Endometrium (tissue), 2 donors: ENCODE measurements around the gene DDX39B.
A peak's percentile ranks its signal among the peaks of the same experiment; 100 is the strongest.

Experiments
- FAIRE-seq: peaks from 2 replicates; lab custom pipeline; 2012; peaks lifted over from hg19 to GRCh38; lab: Jason Lieb, UNC
- donor health status: control.
- donor health status: control.

DDX39B gene

DNA sequence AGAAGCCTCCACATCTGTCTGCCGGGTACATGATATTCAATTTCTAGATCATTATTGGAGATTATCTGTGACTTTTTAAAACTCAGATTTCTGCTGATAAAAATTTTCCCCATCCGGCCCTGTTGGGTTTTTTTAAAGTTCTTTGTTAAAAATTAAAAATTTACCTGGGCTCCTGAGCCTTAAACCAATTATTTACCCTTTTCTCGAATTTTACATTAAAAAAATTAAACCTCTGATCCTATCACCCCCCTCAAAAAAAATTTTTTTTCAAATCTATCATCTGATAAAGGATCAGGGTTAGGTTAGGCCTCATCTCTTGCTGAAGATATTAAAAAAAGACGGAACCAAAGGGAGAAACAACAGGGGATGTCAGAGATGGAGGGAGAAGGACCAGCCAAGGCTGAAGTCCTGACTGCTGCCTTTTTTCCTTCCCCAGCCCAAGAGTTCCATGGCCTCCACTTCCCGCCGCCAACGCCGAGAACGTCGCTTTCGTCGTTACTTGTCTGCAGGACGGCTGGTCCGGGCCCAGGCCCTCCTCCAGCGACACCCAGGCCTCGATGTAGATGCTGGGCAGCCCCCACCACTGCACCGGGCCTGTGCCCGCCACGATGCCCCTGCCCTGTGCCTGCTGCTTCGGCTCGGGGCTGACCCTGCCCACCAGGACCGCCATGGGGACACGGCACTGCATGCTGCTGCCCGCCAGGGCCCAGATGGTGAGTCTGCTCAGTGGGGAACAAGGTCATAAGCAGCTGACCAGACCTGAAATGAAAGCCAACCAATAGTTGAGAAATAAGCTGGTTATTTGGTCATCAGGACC lies 6.1 kb upstream of the DDX39B start:
- no peak for FAIRE-seq

DNA sequence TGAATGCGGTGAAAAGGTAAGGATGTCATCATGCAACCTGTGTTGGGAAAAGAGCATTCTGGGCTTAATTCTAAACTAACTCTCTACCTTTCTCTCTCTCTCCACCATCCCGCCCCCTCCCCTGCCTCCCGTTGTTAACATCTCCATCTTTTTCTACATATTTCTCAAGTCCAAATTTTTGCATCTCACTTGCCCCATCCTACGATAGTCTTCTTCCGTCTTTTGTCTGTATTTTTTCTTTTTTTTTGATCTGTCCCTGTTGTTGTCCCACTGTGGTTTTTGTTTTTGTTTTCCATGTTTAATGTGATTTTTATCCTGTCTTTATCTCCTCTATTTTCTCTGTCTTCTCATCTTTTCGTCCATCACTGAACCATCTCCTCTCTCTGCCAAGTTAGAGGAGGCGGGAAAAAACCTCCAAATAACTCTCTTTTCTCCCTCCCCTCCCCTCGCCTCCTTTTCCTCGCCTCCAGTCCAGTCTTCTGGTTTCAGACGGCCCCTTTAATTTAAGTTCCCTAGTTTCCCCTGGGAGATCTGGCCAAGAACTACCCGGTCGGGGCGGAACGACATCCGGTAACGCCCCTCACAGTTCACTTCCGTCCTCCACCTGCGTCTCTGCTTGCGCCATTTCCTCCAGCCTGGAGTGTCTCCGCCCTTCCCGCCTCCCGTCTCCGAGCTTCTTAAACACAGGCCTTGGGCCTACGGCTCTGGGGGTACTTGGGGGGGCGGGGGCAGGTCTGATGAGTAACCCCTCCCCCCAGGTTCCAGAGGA lies 5.3 kb upstream of the DDX39B start, which contains the start of gene NFKBIL1:
Gene NFKBIL1 (plus strand): TSS at position 651 of the 769 bp plus-strand sequence. CDS start 87 bp downstream, at position 738.
- FAIRE-seq, result peak; percentile 76

DNA sequence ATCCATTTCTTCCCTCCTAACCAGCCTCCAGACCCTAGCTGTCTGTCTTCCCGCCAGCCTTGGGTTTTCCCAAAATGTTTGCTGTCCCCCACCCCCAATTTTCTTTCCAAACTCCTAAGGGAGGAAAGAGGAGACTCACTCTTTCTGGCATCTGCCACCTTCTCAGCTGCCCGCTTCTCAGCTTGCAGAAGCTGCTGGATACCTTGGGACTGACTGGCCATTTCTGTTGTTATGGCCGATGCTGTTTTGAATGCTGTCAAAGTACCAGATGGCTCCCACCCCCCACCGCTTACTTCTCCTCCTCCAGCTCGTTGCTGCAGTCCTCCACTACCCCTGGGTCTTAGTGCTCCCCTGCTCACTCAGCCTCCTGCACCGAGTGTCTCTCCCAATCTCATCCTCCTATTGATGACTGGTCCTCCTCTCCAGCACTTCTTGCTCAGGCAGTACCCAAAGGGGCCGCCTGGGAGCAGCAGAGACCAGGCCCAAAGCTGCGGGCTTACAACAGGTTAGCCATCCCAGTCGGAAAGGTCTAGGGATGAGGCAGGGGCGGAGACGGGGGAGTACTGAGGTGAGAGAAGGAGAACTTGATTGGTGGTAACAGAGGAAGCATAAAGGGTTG lies 4.6 kb upstream of the DDX39B start, which contains the start of gene ATP6V1G2:
Gene ATP6V1G2 (minus strand): TSS at position 270 of the 619 bp plus-strand sequence. CDS start 49 bp downstream, at position 221.
- FAIRE-seq, result no peak

DNA sequence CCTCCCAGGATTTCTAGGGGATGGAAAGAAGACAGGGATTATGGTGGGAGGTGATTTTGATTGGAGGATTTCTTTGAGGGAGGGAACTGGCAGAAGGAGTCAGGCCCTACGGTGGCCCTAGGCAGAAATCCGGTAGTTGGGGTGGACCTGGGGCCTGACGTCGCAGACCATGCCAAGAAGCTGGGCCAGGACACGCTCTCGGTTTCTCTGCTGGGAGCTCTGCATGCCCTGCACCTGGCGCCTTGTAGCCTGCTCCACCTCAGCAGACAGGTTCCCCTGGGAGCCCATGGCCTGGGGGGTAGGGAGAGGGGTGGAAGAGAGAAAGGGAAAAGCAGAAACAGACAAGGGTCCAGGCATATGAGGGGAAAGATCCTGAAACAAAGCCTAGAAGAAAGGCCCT lies 3.5 kb upstream of the DDX39B start:
- no peak for FAIRE-seq

DNA sequence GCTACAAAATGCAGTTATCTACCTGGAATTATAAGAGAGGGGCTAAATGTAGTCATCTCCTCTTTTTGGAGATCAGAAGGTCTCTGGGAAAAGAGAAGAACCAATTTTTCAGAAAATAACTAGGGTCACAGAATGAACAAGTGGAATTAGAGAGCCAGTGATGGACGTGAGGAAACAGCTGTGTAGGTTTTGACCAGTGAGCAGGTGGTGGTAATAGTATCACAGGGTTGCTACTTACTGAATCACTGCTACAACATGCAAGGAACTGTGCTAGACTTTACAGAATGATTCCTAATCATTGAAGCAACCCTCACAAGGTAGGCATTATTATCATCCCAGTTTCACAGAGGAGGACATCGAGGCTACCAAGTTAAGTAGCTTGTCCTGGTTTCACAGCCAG lies 2.9 kb upstream of the DDX39B start:
- no peak for FAIRE-seq

DNA sequence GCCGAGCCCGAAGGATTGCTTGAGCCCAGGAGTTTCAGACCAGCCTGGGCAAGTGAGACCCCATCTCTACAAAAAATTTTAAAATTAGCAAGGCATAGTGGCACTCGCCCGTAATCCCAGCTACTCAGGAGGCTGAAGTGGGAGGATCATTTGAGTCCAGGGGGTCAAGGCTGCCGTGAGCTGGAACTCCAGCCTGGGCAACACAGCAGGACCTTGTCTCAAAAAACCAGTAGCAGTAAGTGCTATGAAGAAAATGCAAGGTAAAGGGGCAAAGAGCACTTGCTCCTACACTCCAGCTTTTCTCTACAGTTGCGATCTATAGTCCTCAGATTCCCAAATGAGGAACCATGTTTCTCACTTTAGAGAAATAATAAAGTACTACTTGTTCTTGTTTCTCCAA lies 1.8 kb upstream of the DDX39B start:
- no peak for FAIRE-seq

DNA sequence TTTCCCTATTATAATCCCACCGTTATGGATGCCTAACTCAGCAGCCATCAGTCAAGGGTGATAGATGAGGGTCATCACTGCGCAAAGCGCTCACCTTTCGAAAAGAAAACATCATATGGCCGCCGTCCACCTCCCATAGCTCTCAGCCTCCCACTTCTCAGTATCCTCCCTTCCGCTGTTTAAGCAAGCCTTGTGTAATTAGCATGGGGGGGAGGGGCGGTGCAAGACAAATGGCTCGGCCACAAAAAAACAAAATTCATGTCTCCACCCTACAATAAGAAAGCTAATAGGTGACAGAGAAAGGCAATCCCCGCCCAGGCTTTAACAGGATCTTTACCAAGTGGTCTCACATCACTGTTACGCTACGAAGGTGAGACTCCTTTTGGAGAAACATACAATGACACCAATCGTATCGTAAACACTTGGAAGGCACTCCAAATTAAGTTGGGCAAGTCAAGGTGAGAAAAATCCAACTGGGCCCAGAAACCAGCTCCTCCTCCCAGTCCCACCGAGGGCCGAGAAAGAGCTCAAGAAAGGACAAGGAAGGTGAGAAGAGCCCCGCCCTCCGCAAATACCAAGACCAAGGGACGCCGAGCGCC lies 645 bp downstream of the DDX39B start:
- no peak for FAIRE-seq

DNA sequence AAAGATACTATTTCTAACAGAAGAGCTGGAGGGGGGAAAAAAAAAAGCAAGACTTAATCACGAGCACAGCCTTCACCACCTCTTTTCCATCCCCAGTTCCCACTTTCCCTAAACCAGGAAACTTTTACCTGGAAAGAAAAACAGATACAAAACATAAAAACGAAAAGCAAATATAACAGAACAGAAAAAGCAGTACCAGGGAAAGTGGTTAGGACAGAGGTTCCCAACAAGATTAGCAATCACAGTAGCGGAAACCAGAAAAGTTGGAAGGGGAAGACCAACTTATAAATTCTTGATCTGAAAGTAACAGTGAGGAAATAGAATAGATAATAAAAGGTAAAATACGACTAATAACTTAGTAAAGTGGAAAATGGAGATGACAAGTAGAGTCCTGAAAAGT lies 1.2 kb downstream of the DDX39B start:
- no peak for FAIRE-seq

DNA sequence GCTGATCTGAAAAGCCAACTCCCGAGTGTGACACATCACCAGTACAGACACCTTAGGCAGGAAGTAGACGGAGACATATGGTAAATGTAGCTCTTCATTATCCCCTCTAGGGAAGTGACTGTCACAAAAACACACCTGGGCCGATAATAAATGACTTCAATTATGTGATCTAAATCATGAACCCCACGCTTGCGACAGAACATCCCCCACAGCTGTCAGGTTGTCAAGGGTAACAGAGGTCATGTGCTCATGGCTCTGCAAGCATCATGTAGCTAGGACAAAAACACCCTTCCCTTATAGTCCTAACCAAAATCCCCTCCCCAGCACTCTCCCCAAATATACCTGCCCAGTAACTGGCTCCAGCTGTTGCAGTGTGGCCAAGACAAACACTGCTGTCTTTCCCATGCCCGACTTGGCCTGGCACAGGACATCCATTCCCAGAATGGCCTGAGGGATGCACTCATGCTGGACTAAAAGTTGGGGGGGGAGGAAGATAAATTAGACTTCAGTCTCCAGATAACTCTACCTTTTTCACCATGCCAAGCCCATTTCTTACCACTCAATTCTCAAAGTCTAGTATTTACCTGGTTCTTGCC lies 2.9 kb downstream of the DDX39B start:
- FAIRE-seq, result no peak

DNA sequence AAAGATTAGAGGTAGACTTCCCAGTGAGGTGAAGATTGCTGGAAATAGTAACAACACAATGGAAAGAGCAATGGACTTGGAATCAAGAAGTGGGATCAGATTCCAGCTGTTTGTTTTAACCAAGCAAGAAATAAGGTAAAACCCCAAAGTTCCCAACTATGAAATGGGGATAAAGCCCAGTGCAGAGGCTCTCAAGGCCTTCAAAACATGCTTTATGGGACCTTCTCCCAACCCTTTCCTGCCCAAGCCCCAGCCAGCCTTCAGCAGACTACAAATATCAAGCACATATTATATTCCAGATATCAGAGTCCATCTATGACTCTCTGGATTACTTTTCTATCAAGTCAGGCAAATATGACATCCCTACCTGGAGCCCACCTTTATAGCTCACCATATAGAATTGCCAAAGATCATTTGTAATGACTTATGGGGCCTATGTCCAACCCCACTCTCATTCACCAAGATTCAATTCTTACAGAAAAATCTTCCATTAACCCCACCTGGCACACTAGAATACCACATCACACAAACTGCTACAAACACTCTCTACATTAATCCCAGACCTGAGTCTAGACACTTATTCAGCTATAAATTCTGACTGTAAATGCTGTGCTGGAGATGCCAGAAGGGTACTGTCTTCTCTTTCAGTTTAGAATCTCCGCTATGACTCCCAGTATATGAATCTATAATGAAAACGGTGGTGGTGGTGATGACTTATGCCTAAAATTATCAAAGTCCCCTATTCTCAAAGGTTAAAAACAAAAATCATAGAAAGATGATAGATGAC lies 6.1 kb downstream of the DDX39B start:
- FAIRE-seq, result no peak

DNA sequence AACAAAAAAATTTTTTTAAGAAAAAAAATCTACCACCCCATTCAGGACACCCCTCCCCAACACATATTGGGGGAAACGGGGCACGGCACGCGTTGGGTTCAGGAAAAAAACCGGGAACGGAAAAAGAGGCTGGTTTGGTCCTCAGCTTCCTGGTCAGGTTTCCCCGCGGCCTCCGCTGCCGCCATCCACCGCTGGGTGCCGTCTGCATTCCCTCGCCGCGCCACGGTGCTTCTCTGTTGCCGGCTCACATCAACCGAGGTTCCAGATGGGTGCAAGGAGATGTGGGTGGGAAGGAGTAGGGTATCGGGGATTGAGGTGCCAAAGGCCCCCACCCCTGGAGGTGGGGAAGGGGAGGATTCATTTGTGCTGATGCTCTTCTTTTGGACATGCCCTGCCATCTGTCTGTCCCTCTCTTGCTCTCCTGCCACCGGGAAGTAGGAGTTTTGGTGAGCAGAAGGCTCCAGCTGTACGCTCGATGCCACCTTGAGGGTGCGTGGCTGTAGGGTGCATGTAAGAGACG lies 7.2 kb downstream of the DDX39B start:
- no peak for FAIRE-seq

DNA sequence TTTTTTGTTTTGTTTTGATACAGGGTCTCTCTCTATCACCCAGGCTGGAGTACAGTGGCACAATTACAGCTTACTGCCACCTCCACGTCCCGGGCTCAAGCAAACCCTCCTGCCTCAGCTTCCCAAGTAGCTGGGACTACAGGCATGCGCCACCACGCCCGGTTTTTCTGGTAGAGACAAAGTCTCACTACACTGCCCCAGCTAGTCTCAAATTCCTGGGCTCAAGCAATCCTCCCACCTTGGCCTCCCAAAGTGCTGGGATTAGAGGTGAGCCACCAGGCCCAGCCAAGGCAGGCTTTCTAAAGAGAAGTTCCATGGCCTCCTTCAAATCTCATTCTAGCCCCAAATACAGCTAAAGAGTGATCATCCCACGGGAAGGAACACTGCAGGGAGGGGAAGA lies 7.8 kb downstream of the DDX39B start:
- no peak for FAIRE-seq

DNA sequence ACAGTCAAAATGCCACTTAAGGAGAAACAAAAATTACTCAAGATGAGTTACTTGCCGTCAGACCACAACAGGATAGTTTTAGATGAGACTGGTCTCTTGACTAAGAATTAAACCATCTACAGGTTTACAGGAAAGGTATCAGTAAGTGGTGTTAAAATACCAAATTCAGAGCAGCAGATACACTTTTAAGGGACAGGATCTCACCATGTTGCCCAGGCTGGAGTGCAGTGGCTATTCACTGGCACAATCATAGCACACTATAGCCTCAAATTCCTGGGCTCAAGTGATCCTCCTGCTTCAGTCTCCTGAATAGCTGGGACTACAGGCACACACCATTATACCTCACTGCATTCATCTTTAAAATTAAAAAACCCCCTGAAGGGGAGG lies 8.4 kb downstream of the DDX39B start:
- FAIRE-seq, result no peak

DNA sequence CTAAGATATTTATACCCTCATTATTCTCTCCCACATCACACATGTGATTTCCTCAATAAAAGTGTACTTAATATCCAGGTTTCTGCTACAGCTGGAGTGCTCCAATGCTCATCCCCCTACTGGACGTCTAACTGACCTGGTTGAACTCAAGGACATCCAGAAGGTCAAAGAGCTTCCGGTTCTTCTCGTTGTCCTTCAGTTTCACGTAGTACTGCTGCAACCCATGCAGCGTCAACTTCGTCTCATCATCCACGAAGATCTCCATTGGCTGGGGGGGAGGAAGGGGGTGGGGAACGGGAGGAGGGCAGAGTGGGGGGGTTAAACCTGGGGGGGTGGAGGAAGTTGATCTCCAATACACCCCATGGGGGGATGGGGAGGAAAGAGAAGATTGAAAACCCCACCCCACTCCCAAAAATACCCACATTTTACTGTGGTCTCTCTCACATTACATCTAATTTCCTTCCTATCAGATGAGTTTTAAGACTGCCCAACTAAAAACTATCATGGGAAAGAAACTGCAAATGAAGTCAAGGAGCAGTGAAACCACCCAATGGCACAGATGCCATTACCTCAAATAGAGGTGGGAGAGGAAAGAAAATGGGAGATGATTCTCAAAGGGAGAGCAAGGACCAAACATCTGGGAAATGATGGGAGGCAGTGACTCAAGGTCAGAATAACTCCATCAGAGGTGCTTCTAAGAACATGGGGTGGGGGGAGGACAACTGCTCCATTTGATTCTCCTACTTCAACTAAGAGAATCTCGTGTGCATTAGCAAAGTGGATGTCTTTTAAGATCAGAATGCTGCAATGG lies 9.0 kb downstream of the DDX39B start:
- FAIRE-seq, result no peak

DNA sequence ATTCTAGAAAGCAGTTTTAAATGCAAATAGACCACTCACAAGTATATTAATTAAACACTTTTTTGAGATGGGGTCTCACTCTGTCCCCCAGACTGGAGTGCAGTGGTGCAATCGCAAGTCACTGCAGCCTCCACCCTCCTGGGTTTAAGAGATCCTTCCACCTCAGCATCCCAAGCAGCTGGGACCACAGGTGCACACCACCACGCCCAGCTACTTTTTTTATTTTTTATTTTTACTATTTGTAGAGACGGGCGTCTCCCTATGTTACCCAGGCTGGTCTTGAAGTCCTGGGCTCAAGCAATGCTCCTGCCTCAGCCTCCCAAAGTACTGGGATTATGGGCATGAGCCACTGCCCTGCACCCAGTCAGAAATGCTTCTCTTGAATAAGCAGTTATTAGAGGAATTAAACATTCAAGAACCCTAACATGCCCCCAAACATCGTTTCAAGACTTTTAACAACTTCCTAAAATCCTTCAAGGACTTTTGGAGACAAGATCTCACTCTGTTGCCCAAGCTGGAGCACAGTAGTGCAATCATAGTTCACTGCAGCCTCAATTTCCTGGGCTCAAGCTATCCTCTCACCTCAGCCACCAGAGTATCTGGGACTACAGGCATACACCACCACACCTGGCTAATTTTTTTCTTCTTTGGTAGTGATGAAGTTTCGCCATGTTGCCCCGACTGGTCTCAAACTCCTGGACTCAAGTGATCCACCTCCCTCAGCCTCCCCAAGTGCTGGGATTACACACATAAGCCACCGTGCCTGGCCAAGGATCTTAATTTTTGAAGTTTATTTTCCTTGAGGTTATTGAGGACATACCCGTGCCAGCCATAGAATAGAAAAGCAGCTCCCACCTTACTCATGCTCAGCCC lies 9.8 kb downstream of the DDX39B start:
- FAIRE-seq, result no peak

DNA sequence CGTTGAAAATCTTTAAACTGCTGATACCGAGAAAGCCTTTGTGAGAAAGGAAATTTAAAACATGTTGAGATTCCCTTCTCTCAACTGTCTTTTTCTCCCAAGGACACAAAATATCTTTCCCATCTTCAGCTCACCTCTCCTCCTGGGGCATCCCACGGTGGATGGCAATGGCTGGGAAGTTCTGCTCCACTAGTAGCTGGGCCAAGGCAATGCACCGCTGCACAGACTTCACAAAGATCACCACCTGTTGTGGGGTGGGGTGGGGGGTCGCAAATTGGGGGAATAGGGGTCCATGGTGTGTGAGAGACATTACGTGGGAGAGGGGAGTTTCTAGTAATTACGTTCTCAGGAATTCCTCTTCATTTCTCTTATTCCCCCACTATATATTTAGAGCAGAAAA lies 10.6 kb downstream of the DDX39B start:
- no peak for FAIRE-seq

DNA sequence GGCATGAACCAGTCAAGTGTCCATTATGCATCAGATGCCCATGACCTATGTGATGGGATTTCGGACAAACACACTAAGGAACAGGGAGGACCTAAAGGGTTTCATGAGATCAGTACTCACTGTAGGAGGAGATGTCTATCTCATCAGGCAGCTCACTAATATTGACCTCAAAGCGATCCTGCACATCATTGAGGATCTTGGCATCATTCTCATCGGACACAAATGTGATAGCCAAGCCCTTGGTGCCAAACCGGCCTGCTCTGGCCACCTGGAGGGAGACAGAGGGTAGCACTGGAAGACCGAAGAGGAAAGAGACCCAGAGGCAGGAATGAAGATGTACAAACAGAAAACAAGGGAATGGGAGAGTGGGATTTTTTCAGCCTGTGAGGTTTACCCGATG lies 11.1 kb downstream of the DDX39B start:
- no peak for FAIRE-seq

DNA sequence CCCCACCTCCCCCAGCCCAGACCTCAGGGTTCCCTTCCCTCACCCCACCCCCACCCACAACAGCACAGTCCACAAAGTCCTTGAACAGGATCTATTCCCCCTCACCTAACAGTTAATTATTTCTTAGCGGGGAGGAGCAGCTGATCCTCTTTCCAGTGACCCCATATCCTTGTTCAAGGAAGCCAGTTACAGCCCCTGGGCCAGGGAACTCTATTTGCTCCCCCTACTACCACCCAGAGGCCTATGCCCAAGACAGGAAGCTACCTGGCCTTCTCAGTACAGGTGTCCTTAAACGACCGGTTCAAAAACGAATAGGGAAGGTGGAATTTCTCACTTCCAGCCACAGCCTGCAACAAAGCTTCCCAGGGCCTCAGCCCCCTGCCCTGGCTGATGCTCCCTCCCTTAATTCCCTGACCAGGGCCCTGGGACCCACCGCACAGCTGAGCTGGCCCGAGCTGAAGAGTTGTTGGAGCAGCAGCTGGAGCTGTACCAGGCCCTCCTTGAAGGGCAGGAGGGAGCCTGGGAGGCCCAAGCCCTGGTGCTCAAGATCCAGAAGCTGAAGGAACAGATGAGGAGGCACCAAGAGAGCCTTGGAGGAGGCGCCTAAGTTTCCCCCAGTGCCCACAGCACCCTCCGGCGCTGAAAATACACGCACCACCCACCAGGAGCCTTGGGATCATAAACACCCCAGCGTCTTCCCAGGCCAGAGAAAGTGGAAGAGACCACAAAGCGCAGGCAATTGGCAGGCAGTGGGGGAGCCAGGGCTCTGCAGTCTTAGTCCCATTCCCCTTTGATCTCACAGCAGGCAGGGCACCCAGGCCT lies 12.3 kb downstream of the DDX39B start:
- no peak for FAIRE-seq
